GM10248 (cell line): ENCODE results near the gene KDM8.
A peak's percentile ranks its signal among the peaks of the same experiment; 100 is the strongest.
"Not testable (repeated sequence)": the region's sequence is repeated elsewhere in the genome, so short reads cannot be mapped to it uniquely, and the experiment has no call there.

ENCODE experiments used
- CTCF ChIA-PET: fragments of 300-600 bp; sonication (Branson Sonifier 250); formaldehyde crosslinking; extraction: SDS; loops from one replicate; lab custom pipeline; 2021; ENCODE audit warnings: antibody characterized with exemption; lab: Yijun Ruan, JAX
- POLR2A ChIA-PET: fragments of 350-650 bp; sonication (Branson Sonifier 250); formaldehyde crosslinking; extraction: SDS; loops from one replicate; lab custom pipeline; 2020; ENCODE audit warnings: antibody characterized with exemption; lab: Yijun Ruan, JAX
- DNase-seq: peaks from one replicate; pipeline ENCODE4 v3.0.0; 2012; ENCODE audit errors: extremely low spot score
- TF ChIP-seq, protein P1 (sequence below): IDR thresholded peaks from 2 replicates; pipeline ENCODE4 v1.5.1; 2012; ENCODE audit warnings: mild to moderate bottlenecking, low read depth; ENCODE audit errors: extremely low read depth, missing control alignments, control extremely low read depth

KDM8 gene

DNA sequence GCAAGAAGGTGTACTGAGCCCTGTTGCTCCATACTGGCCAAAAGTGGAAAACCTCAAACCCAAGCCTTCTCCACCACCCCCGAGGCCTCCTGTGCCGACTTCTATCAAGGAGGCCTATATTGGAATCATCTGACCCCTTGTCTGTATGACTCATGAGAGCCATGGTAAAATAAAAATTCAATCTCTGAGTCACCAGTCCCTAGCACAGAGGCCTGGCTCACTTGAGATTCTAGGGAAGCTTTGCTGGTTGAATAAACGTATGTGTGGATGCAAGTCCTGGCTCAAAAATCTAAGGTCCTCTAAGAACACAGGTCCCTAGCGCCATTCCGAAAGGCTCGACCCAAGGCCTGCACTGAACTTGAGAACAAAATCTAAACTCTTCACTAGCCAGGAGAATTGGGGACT, 50.2 kb downstream of the KDM8 start:
- ChIA-PET CTCF (interaction anchor here (2.4 to 13.5 kb wide), 2 partner anchors 17 to 114 kb away, joined by 6 to 127 read pairs; no protein-coding TSS in a partner anchor), POLR2A (no interaction called here)
- DNase-seq, result no peak
- TF ChIP-seq, protein P1, sequence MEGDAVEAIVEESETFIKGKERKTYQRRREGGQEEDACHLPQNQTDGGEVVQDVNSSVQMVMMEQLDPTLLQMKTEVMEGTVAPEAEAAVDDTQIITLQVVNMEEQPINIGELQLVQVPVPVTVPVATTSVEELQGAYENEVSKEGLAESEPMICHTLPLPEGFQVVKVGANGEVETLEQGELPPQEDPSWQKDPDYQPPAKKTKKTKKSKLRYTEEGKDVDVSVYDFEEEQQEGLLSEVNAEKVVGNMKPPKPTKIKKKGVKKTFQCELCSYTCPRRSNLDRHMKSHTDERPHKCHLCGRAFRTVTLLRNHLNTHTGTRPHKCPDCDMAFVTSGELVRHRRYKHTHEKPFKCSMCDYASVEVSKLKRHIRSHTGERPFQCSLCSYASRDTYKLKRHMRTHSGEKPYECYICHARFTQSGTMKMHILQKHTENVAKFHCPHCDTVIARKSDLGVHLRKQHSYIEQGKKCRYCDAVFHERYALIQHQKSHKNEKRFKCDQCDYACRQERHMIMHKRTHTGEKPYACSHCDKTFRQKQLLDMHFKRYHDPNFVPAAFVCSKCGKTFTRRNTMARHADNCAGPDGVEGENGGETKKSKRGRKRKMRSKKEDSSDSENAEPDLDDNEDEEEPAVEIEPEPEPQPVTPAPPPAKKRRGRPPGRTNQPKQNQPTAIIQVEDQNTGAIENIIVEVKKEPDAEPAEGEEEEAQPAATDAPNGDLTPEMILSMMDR, result no peak

DNA sequence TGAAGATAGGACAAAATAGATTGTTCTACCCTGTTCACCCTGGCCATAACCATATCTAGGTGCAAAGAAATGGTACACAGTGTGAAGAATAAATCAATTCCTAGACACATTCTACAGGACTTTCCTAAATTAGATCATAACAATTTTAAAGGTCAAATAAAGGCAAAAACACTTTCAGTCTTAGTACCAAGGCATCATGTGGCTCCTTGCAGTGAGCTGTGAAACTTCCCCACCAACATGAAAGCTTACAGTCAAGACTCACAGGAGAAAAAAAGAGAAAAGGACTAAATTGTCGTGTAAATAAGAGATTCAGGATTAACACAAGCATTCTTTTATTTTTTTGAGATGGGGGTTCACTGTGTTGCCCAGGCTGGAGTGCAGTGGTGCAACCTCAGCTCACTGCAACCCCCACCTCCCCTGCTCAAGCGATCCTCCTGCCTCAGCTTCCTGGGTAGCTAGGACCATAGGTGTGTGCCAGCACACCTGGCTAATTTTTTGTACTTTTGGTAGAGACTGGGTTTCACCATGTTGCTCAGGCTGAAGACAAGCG, 51.0 kb downstream of the KDM8 start:
- peak; percentile 65 for DNase-seq
- ChIA-PET POLR2A (no interaction called here), CTCF (interaction anchor here (2.4 to 13.5 kb wide), 2 partner anchors 18 to 113 kb away, joined by 6 to 127 read pairs; no protein-coding TSS in a partner anchor)
- TF ChIP-seq, protein P1, result no peak

GRCh38 chr16:27256861-27257260, 53.5 kb downstream of the KDM8 start:
- DNase-seq, result no peak
- ChIA-PET CTCF (interaction anchor here (1.2 to 1.7 kb wide), 3 partner anchors 10 to 22 kb away, joined by 3 to 5 read pairs (median 3); no protein-coding TSS in a partner anchor), POLR2A (no interaction called here)
- TF ChIP-seq, protein P1, result no peak

DNA sequence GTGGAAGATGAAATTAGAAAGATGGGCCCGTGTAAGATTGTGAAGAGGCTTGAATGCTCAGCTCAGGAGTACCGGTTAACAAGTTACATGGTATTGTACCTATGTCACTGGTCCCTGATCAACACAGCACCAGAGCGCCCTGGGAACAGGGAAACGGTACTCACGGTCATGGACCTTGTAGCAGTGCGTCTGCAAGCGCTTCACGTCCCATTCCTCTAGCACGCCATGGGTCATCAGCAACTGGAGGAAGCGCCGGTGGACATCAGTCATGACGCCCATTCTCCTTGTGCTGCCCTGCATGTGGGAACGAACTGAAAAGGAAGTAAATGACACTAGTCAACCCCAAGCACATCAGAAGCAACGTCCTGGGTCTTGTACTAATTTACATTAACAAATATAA, 53.9 kb downstream of the KDM8 start:
- POLR2A ChIA-PET, result no interaction called here
- TF ChIP-seq, protein P1, result no peak
- CTCF ChIA-PET, result interaction anchor here (1.2 to 1.7 kb wide), 4 partner anchors 11 to 111 kb away, joined by 3 to 5 read pairs (median 3); no protein-coding TSS in a partner anchor
- no peak for DNase-seq

- DNase-seq, result no peak
- ChIA-PET POLR2A (interaction anchor here (0.5 kb wide), 1 partner anchor 10 kb away, joined by 6 read pairs; the partner anchor contains the start of gene NSMCE1), CTCF (interaction anchor here (1.3 kb wide), 1 partner anchor 110 kb away, joined by 3 read pairs; no protein-coding TSS in a partner anchor)
- TF ChIP-seq, protein P1, result no peak
Observed at GRCh38 chr16:27258241-27258734, 55.0 kb downstream of the KDM8 start.

DNA sequence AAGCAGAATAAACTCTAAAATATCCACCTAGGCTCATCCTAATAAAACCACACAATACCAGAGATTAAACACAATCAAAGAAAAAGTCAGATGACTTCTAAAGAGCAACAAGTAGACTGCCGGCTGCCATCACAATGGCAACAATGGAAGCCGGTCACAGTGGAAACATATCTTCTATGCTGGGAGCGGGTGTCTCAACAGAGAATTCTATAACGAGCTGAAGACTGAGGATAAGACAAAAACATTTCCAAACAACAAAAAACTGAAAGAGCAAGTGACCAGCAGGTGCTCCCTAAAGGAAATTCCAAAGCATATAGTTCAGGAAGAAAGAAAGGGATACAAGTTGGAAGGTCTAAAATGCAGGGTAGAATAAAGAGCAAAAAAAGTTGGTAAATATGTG, 56.4 kb downstream of the KDM8 start:
- DNase-seq, result no peak
- CTCF ChIA-PET, result interaction anchor here (1.2 to 1.3 kb wide), 2 partner anchors 25 to 43 kb away, joined by 3 to 4 read pairs; no protein-coding TSS in a partner anchor
- POLR2A ChIA-PET, result no interaction called here
- TF ChIP-seq, protein P1, result no peak

- DNase-seq, POLR2A ChIA-PET: not testable (repeated sequence)
- CTCF ChIA-PET, result interaction anchor here (1.6 kb wide), 1 partner anchor 105 kb away, joined by 5 read pairs; no protein-coding TSS in a partner anchor
Observed at GRCh38 chr16:27262904-27263423, 59.6 kb downstream of the KDM8 start.
